Ascending aorta (tissue), 2 donors: ENCODE results near the gene LRPAP1. TPM values are rescaled to one million over a fixed set of nuclear protein-coding genes. Genes with fewer than 3 reads are reported as not detected.

ENCODE experiments used
- DNase-seq, 2 donors: peaks; one replicate each; pipeline ENCODE4 v3.0.0-alpha.2; 2019; ENCODE audit warnings: low spot score in 2 of 2
- H3K27ac ChIP-seq, 2 donors: fragments of 200-600 bp; sonication (generic); one replicate each; pipeline ENCODE4 v1.5.1; 2016 to 2017; ENCODE audit warnings: mild to moderate bottlenecking in 1 of 2
- H3K27me3 ChIP-seq: fragments of 200-600 bp; sonication (generic); one replicate; pipeline ENCODE4 v1.5.1; 2017
- H3K36me3 ChIP-seq, 2 donors: fragments of 200-600 bp; sonication (generic); one replicate each; pipeline ENCODE4 v1.5.1; 2016
- H3K4me1 ChIP-seq, 2 donors: fragments of 200-600 bp; sonication (generic); one replicate each; pipeline ENCODE4 v1.5.1; 2016 to 2017; ENCODE audit warnings: mild to moderate bottlenecking in 1 of 2
- H3K4me3 ChIP-seq, 2 donors: fragments of 200-600 bp; sonication (generic); one replicate each; pipeline ENCODE4 v1.5.1; 2016 to 2017; ENCODE audit warnings: mild to moderate bottlenecking in 1 of 2
- H3K9me3 ChIP-seq, 2 donors: fragments of 200-600 bp; sonication (generic); one replicate each; pipeline ENCODE4 v1.5.1; 2016
- CTCF ChIP-seq, 3 experiments: fragments of 200-600 bp in 2 of 3; fragments of 450-650 bp in 1 of 3; sonication (generic) in 2 of 3; IDR thresholded peaks; one replicate each; pipeline ENCODE4 v1.5.1; 2016 to 2019; ENCODE audit warnings: antibody characterized with exemption in 3 of 3, mild to moderate bottlenecking in 1 of 3, moderate library complexity in 1 of 3
- intact Hi-C: fragments of 100-400 bp; cut with DNase I; formaldehyde crosslinking; loops from one replicate; pipeline ENCODE4 v1.15.1; 2023
- total RNA-seq: library from RNA; depleted of rRNA; stranded (reverse); fragments of >200 nt; gene quantifications from one replicate; pipeline ENCODE4 v1.1.0, GENCODE V29; 2016

The LRPAP1 gene
- total RNA-seq, 1 donor from 2014 or later, result 172 TPM

- Histone ChIP-seq H3K36me3 (peaks cover 0 to 21% of the 10 kb centered on the region in 2 donors), H3K27me3 (no peaks in the 10 kb centered on the region), H3K4me1 (no peaks in the 10 kb centered on the region), H3K27ac (no peak overlapping the region), H3K9me3 (no peaks in the 10 kb centered on the region), H3K4me3 (no peak overlapping the region)
- no peak for TF ChIP-seq CTCF (IDR thresholded peaks at IDR 0.05)
- intact Hi-C loops, result no loop called here
- no peak for DNase-seq
These were observed 36.8 kb downstream of the LRPAP1 start for GRCh38 chr4:3495204-3495975.

GRCh38 chr4:3494462-3494871 is 37.8 kb downstream of the LRPAP1 start:
- Histone ChIP-seq H3K36me3 (peaks cover 0 to 16% of the 10 kb centered on the region in 2 donors), H3K4me3 (no peak overlapping the region), H3K9me3 (no peaks in the 10 kb centered on the region), H3K27ac (no peak overlapping the region), H3K27me3 (no peaks in the 10 kb centered on the region), H3K4me1 (no peaks in the 10 kb centered on the region)
- intact Hi-C loops, result no loop called here
- no peak for DNase-seq
- no peak for TF ChIP-seq CTCF (IDR thresholded peaks at IDR 0.05)

DNA sequence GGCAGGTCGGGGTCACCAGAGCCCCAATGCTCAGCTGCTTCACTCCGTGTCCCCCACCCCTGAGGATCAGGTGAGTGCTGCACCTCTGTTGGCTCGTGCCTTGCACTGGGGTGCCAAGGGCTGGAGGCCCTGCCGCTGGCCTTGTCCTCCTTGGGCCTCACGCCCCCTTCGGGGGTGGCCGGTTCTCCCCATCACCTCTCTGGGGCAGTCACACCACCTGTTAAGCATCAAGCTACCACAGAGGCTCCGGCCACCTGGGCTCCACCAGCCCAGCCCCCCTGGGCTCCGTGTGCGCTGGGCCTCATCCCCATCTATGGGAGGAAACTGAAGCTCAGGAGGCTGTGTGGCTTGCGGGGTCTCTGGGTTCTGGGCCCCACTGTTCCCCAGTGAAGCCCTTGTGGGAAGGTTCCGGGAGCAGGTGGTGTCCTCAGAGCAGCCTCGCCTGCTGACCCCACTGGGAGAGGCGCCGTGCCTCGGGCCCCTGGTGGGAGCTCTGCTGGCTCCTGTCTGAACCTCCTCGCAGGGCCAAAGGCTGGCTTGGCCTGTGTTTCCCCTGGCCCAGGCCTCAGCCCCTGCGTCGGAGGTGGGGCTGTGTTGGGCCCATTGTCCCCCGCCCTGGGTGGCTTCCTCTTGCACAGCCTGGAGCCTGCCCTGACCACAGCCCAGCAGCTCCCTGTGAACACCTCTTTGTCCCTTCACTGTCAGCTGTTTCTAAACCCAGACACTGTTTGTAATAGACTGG is 38.3 kb downstream of the LRPAP1 start:
- Histone ChIP-seq H3K27ac (no peak overlapping the region), H3K4me3 (no peak overlapping the region), H3K9me3 (no peaks in the 10 kb centered on the region), H3K36me3 (peaks cover 0 to 16% of the 10 kb centered on the region in 2 donors), H3K4me1 (no peaks in the 10 kb centered on the region), H3K27me3 (no peaks in the 10 kb centered on the region)
- intact Hi-C loops, result no loop called here
- no peak for TF ChIP-seq CTCF (IDR thresholded peaks at IDR 0.05)
- DNase-seq, result no peak

DNA sequence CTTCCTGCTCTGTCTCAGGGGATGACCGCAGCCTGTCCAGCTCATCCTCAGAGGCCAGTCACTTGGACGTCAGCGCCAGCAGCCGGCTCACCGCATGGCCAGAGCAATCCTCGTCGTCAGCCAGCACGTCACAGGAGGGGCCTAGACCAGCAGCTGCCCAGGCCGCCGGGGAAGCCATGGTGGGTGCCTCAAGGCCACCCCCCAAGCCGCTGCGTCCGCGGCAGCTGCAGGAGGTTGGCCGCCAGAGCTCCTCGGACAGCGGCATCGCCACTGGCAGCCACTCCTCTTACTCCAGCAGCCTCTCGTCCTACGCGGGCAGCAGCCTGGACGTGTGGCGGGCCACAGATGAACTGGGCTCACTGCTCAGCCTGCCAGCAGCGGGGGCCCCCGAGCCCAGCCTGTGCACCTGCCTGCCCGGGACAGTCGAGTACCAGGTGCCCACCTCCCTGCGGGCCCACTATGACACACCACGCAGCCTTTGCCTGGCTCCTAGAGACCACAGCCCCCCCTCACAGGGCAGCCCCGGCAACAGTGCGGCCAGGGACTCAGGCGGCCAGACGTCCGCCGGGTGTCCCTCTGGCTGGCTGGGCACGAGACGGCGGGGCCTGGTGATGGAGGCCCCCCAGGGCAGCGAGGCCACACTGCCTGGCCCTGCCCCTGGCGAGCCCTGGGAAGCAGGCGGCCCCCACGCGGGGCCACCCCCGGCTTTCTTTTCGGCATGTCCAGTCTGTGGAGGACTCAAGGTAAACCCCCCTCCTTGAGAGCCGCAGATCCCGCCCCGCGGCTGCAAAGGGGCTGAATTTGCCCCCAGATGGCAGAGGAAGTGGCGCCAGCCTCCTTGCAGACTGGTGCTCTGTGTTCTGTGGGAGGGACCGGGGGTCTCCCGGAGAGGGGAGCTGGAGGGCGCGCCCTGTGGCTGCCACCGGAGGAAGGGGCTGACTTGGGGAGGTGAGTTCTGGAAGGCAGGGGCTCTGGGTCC is 39.2 kb downstream of the LRPAP1 start:
- no peak overlapping the region for H3K27ac ChIP-seq
- no peak for TF ChIP-seq CTCF (IDR thresholded peaks at IDR 0.05)
- DNase-seq, result no peak
- intact Hi-C loops, result no loop called here
- H3K4me1 ChIP-seq, result no peaks in the 10 kb centered on the region
- peaks cover 0 to 12% of the 10 kb centered on the region in 2 donors for H3K36me3 ChIP-seq
- H3K9me3 ChIP-seq, result no peaks in the 10 kb centered on the region
- H3K27me3 ChIP-seq, result no peaks in the 10 kb centered on the region
- H3K4me3 ChIP-seq, result no peak overlapping the region

GRCh38 chr4:3491681-3492405 is 40.4 kb downstream of the LRPAP1 start:
- H3K4me1 ChIP-seq, result no peaks in the 10 kb centered on the region
- no peak overlapping the region for H3K4me3 ChIP-seq
- no peaks in the 10 kb centered on the region for H3K9me3 ChIP-seq
- no peak for TF ChIP-seq CTCF (IDR thresholded peaks at IDR 0.05)
- peaks cover 0 to 12% of the 10 kb centered on the region in 2 donors for H3K36me3 ChIP-seq
- H3K27me3 ChIP-seq, result no peaks in the 10 kb centered on the region
- no peak for DNase-seq
- H3K27ac ChIP-seq, result no peak overlapping the region
- intact Hi-C loops, result no loop called here
